22Rv1 (cell line): Measurements from ENCODE around the gene SMYD3.

Experiments
- H3K27ac ChIP-seq: fragments of 450-650 bp; 2 replicates; pipeline ENCODE4 v1.5.1; 2017
- ZFX ChIP-seq: fragments of 450-650 bp; IDR thresholded peaks from 2 replicates; pipeline ENCODE4 v1.6.1; 2017; ENCODE audit warnings: antibody characterized with exemption, borderline replicate concordance
- TF ChIP-seq, protein P1 (sequence below): fragments of 450-650 bp; IDR thresholded peaks from 2 replicates; pipeline ENCODE4 v1.5.1; 2017; ENCODE audit warnings: mild to moderate bottlenecking

Gene SMYD3

GRCh38 chr1:245754463-245754961 is 752.6 kb downstream of the SMYD3 start:
- TF ChIP-seq ZFX = no peak
- TF ChIP-seq, protein P1, sequence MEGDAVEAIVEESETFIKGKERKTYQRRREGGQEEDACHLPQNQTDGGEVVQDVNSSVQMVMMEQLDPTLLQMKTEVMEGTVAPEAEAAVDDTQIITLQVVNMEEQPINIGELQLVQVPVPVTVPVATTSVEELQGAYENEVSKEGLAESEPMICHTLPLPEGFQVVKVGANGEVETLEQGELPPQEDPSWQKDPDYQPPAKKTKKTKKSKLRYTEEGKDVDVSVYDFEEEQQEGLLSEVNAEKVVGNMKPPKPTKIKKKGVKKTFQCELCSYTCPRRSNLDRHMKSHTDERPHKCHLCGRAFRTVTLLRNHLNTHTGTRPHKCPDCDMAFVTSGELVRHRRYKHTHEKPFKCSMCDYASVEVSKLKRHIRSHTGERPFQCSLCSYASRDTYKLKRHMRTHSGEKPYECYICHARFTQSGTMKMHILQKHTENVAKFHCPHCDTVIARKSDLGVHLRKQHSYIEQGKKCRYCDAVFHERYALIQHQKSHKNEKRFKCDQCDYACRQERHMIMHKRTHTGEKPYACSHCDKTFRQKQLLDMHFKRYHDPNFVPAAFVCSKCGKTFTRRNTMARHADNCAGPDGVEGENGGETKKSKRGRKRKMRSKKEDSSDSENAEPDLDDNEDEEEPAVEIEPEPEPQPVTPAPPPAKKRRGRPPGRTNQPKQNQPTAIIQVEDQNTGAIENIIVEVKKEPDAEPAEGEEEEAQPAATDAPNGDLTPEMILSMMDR = no peak
- no peak overlapping the region for H3K27ac ChIP-seq

GRCh38 chr1:245753807-245754206 is 753.3 kb downstream of the SMYD3 start:
- H3K27ac ChIP-seq = no peak overlapping the region
- TF ChIP-seq, protein P1 = no peak
- no peak for TF ChIP-seq ZFX

GRCh38 chr1:245752561-245752960 is 754.5 kb downstream of the SMYD3 start:
- no peak for TF ChIP-seq ZFX
- TF ChIP-seq, protein P1 = no peak
- H3K27ac ChIP-seq = no peak overlapping the region

DNA sequence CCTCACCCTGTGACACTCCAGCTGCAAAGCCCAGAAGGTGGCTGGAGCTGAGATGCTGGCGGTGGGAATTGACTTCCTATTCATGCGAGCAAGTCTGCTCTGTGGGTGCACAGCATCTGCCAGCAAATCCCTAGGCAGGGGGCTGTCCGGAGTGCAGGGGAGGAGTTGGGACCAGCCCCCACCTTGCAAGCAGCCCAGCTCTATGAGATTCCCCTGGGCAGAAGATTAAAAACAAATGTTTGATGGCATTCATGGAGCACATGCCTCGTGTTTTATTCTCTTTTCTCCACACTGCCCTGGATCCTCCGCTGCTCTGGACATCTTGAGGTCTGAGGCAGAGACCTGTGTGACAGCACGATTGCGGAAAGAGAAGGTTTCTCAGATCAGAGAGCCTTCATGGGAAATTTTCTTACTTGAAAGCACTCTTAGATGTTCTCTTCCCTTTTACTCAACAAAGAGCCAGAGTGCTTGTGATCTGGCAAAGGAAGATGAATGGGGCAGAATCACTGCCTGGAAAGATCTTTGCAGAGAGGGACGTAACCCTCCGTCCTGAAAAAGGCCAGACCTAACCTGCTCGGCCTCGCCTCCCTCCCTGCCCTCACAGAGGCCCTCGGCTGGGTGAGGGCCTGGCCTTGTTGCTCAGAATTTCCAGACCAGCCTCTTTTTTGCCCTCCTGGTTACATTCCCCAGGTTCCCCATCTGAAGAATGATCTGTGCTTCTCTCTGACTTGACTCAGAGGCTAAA is 755.2 kb downstream of the SMYD3 start:
- TF ChIP-seq, protein P1 = no peak
- no peak for TF ChIP-seq ZFX

DNA sequence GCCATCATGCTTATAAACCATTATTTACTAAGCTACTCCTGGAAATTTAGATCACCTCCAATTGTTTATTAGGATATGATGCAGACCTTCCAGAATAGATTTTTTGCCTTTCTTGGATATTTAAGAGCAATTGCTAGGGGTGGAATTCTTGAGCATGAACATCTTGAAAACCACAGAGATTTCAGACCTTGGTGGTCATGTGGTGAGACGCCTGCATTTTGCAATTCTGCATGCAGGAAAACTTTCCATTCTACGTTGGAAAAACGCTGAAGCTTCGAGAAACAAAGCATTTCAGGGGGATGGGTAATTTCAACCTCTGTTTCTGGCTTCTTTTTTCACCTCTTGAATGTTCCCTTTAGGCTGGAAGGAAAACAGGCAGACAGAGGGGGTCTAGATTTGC is 756.0 kb downstream of the SMYD3 start:
- TF ChIP-seq ZFX = no peak
- TF ChIP-seq, protein P1 = no peak
- no peak overlapping the region for H3K27ac ChIP-seq

More for the DNA sequence above, 755.2 kb downstream of the SMYD3 start:
- H3K27ac ChIP-seq = no peak overlapping the region

- H3K27ac ChIP-seq = no peak overlapping the region
- TF ChIP-seq, protein P1 = no peak
- no peak for TF ChIP-seq ZFX
Measured at GRCh38 chr1:245750261-245750660, 756.8 kb downstream of the SMYD3 start.

DNA sequence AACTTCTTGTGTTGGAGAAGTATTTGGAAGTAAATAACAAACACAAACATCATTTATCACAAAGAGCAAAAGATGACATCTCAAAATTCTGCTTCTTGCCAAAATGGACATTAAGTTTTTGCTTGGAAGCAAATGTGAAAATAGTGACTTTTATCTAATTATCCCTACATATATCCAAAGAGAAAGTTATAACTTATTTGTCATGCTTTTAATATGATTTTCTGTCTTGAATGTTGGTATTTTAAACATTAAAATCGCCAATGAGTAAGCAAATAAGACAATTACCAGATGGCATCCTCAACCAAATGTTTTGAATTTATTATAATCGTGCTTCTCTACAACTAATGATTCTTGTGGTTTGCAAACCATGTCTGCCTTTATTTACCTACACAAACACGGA is 758.0 kb downstream of the SMYD3 start:
- TF ChIP-seq ZFX = no peak
- TF ChIP-seq, protein P1 = no peak
- H3K27ac ChIP-seq = no peak overlapping the region
